ENCODE measurements around the gene SH3BP1. TPM values are rescaled to one million over a fixed set of nuclear protein-coding genes. Genes with fewer than 3 reads are reported as not detected.

Gene SH3BP1
- total and polyA plus RNA-seq, 2 of the 13 experiments (the other 11 are each of a cell fraction or from before 2014, with no cell fraction given): 8.4 to 18.5 TPM

DNA sequence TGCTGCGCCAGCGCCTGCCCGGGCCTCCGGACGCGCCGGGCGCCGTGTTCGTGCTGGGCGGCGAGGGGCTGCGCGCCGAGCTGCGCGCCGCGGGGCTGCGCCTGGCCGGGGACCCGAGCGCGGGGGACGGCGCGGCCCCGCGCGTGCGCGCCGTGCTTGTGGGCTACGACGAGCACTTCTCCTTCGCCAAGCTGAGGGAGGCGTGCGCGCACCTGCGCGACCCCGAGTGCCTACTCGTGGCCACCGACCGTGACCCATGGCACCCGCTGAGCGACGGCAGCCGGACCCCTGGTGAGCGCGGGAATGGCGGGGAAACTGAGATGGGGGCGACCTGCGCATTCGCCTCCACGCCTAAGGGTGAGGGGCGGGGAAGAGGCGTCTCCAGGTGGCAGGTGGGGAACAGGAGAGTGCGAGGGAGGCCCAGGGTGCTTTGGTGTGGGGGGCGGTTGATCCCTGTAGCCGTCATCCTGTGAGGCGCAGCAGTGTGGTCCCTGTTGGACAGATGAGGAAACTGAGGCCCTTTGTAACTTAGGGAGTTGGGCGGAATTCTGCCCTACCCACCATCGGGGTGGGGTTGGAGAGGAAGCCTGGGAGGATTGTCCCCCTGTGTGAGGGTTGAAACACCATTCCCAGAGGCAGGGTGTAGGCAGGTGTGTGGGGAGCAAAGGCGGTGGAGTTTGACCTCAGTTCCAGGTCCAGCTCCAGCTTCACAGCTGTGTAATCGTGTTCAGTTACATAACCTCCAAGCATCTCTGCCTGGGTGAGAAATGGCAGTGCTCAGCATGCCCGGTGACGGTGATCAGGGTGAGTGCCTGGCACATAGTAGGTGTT is 19.8 kb downstream of the SH3BP1 start (continued):
- TF ChIP-seq, protein P1, sequence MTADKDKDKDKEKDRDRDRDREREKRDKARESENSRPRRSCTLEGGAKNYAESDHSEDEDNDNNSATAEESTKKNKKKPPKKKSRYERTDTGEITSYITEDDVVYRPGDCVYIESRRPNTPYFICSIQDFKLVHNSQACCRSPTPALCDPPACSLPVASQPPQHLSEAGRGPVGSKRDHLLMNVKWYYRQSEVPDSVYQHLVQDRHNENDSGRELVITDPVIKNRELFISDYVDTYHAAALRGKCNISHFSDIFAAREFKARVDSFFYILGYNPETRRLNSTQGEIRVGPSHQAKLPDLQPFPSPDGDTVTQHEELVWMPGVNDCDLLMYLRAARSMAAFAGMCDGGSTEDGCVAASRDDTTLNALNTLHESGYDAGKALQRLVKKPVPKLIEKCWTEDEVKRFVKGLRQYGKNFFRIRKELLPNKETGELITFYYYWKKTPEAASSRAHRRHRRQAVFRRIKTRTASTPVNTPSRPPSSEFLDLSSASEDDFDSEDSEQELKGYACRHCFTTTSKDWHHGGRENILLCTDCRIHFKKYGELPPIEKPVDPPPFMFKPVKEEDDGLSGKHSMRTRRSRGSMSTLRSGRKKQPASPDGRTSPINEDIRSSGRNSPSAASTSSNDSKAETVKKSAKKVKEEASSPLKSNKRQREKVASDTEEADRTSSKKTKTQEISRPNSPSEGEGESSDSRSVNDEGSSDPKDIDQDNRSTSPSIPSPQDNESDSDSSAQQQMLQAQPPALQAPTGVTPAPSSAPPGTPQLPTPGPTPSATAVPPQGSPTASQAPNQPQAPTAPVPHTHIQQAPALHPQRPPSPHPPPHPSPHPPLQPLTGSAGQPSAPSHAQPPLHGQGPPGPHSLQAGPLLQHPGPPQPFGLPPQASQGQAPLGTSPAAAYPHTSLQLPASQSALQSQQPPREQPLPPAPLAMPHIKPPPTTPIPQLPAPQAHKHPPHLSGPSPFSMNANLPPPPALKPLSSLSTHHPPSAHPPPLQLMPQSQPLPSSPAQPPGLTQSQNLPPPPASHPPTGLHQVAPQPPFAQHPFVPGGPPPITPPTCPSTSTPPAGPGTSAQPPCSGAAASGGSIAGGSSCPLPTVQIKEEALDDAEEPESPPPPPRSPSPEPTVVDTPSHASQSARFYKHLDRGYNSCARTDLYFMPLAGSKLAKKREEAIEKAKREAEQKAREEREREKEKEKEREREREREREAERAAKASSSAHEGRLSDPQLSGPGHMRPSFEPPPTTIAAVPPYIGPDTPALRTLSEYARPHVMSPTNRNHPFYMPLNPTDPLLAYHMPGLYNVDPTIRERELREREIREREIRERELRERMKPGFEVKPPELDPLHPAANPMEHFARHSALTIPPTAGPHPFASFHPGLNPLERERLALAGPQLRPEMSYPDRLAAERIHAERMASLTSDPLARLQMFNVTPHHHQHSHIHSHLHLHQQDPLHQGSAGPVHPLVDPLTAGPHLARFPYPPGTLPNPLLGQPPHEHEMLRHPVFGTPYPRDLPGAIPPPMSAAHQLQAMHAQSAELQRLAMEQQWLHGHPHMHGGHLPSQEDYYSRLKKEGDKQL (CRISPR knock-in tag; IDR thresholded peaks at IDR 0.05; ENCODE audit: low read depth): no peak
- peak in 1 of 2 experiments; percentile 44; a peak in 1 of 4 replicates for TF ChIP-seq EP300 (IDR thresholded peaks at IDR 0.05; ENCODE audit: low read depth in 2 of 2, low read length in 2 of 2)
- 0 out of 2 replicates have a peak, but pooled peaks have one; percentile 28 for TF ChIP-seq EP300 (CRISPR knock-in tag; IDR thresholded peaks at IDR 0.05; ENCODE audit: borderline replicate concordance)
- TF ChIP-seq, protein P2, sequence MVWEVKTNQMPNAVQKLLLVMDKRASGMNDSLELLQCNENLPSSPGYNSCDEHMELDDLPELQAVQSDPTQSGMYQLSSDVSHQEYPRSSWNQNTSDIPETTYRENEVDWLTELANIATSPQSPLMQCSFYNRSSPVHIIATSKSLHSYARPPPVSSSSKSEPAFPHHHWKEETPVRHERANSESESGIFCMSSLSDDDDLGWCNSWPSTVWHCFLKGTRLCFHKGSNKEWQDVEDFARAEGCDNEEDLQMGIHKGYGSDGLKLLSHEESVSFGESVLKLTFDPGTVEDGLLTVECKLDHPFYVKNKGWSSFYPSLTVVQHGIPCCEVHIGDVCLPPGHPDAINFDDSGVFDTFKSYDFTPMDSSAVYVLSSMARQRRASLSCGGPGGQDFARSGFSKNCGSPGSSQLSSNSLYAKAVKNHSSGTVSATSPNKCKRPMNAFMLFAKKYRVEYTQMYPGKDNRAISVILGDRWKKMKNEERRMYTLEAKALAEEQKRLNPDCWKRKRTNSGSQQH (CRISPR knock-in tag; IDR thresholded peaks at IDR 0.05; ENCODE audit: low read depth): peak; percentile 79; the same call in 1 of the 2 replicates
- peak; percentile 78; the same call in 1 of the 2 replicates for TF ChIP-seq ZNF430 (CRISPR knock-in tag; IDR thresholded peaks at IDR 0.05)
- no peak for TF ChIP-seq PTBP1 (IDR thresholded peaks at IDR 0.05; ENCODE audit: low read depth, low read length, poor library complexity, severe bottlenecking)
- peak; percentile 30; the same call in 1 of the 2 replicates for TF ChIP-seq GABPB1 (CRISPR knock-in tag; IDR thresholded peaks at IDR 0.05)
- TF ChIP-seq, protein P3, sequence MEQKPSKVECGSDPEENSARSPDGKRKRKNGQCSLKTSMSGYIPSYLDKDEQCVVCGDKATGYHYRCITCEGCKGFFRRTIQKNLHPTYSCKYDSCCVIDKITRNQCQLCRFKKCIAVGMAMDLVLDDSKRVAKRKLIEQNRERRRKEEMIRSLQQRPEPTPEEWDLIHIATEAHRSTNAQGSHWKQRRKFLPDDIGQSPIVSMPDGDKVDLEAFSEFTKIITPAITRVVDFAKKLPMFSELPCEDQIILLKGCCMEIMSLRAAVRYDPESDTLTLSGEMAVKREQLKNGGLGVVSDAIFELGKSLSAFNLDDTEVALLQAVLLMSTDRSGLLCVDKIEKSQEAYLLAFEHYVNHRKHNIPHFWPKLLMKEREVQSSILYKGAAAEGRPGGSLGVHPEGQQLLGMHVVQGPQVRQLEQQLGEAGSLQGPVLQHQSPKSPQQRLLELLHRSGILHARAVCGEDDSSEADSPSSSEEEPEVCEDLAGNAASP (CRISPR knock-in tag; IDR thresholded peaks at IDR 0.05; ENCODE audit: borderline replicate concordance): peak; percentile 54; the same call in 1 of the 2 replicates
- 0 out of 2 replicates have a peak, but pooled peaks have one; percentile 11 for TF ChIP-seq ZNF235 (CRISPR knock-in tag; IDR thresholded peaks at IDR 0.05; ENCODE audit: borderline replicate concordance)
- peak; percentile 74; the same call in 1 of the 2 replicates for TF ChIP-seq ZNF350 (CRISPR knock-in tag; IDR thresholded peaks at IDR 0.05; ENCODE audit: borderline replicate concordance, low read depth)
- TF ChIP-seq, protein P4, sequence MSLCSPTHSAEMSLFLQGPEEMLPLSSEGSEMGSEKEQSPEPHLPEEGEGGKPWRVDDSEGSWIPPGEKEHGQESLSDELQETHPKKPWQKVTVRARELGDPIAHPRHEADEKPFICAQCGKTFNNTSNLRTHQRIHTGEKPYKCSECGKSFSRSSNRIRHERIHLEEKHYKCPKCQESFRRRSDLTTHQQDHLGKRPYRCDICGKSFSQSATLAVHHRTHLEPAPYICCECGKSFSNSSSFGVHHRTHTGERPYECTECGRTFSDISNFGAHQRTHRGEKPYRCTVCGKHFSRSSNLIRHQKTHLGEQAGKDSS (CRISPR knock-in tag; IDR thresholded peaks at IDR 0.05; ENCODE audit: borderline replicate concordance, low read depth): 0 out of 2 replicates have a peak, but pooled peaks have one; percentile 74
- peak; percentile 99 for TF ChIP-seq HNF4G (IDR thresholded peaks at IDR 0.05; ENCODE audit: borderline replicate concordance, low read depth, low read length)
- TF ChIP-seq HNF4G (CRISPR knock-in tag; IDR thresholded peaks at IDR 0.05; ENCODE audit: borderline replicate concordance, low read depth): peak; percentile 97
- 0 out of 2 replicates have a peak, but pooled peaks have one; percentile 40 for TF ChIP-seq ZNF234 (CRISPR knock-in tag; conservative IDR thresholded peaks at IDR 0.05)
- TF ChIP-seq LCORL (IDR thresholded peaks at IDR 0.05): no peak
- TF ChIP-seq LCORL (CRISPR knock-in tag; IDR thresholded peaks at IDR 0.05): peak; percentile 62; the same call in 1 of the 2 replicates
- TF ChIP-seq SNAI1 (CRISPR knock-in tag; IDR thresholded peaks at IDR 0.05; ENCODE audit: borderline replicate concordance): peak; percentile 76; the same call in 1 of the 2 replicates
- TF ChIP-seq CCAR2 (optimal IDR thresholded peaks at IDR 0.05; ENCODE audit: low read depth, low read length): no peak

Measured in HepG2 (cell line).